A549 (cell line): Measurements from ENCODE around the gene IER2. TPM values are rescaled to one million over a fixed set of nuclear protein-coding genes. Genes with fewer than 3 reads are reported as not detected.
"Not testable (repeated sequence)": the region's sequence is repeated elsewhere in the genome, so short reads cannot be mapped to it uniquely, and the experiment has no call there.

Source experiments
- ATAC-seq, 2 experiments: fragments of 200-7000 bp in 1 of 2; fragments of >200 bp in 1 of 2; cut with Nextera tagmentation in 1 of 2; cut with Tn5 transposase in 1 of 2; 3 replicates each; pipeline versions ENCODE4 v1.8.0 to v1.9.1; 2018 to 2020; ENCODE audit warnings: mild to moderate bottlenecking in 1 of 2, moderate library complexity in 1 of 2
- CTCF ChIA-PET: fragments of 300-600 bp; sonication (Branson Sonifier 250); formaldehyde crosslinking; extraction: SDS; loops from one replicate; lab custom pipeline; 2021; ENCODE audit warnings: antibody characterized with exemption, inconsistent platforms; lab: Yijun Ruan, JAX
- POLR2A ChIA-PET: fragments of 350-600 bp; formaldehyde crosslinking; extraction: SDS; loops from one replicate; lab custom pipeline; 2021; ENCODE audit warnings: antibody characterized with exemption, inconsistent platforms; lab: Yijun Ruan, JAX
- DNase-seq, 2 experiments: peaks; one replicate each; pipeline versions ENCODE4 v3.0.0 to v3.0.0-alpha.2; 2011 to 2016; ENCODE audit warnings: low read depth in 1 of 2, low spot score in 1 of 2
- FAIRE-seq: peaks from 2 replicates; lab custom pipeline; 2011; peaks lifted over from hg19 to GRCh38; lab: Jason Lieb, UNC
- H3K27ac ChIP-seq, 2 experiments: fragments of >200 bp; sonication (Bioruptor Twin); formaldehyde crosslinking; 3 replicates each; pipeline ENCODE4 v1.5.1; 2016 to 2017
- H3K4me1 ChIP-seq: fragments of >200 bp; sonication (Bioruptor Twin); formaldehyde crosslinking; 3 replicates; pipeline ENCODE4 v1.6.1; 2016
- H3K4me2 ChIP-seq: fragments of >200 bp; sonication (Bioruptor Twin); formaldehyde crosslinking; 3 replicates; pipeline ENCODE4 v1.6.1; 2016
- H3K4me3 ChIP-seq: fragments of >200 bp; sonication (Bioruptor Twin); formaldehyde crosslinking; 3 replicates; pipeline ENCODE4 v1.5.1; 2016
- H3K9me3 ChIP-seq: fragments of >200 bp; sonication (Bioruptor Twin); formaldehyde crosslinking; 3 replicates; pipeline ENCODE4 v1.6.1; 2016
- CHD2 ChIP-seq: fragments of 150-350 bp; IDR thresholded peaks from 2 replicates; pipeline ENCODE4 v1.6.1; 2014; ENCODE audit warnings: low read length; ENCODE audit not compliant: partially characterized antibody
- CHD4 ChIP-seq: fragments of 200-600 bp; sonication (generic); IDR thresholded peaks from 2 replicates; pipeline ENCODE4 v1.6.1; 2016; ENCODE audit warnings: antibody characterized with exemption, mild to moderate bottlenecking, borderline replicate concordance
- EHMT2 ChIP-seq: fragments of 200-600 bp; sonication (generic); IDR thresholded peaks from 2 replicates; pipeline ENCODE4 v1.6.1; 2016; ENCODE audit warnings: antibody characterized with exemption, low read depth, mild to moderate bottlenecking, moderate library complexity
- EP300 ChIP-seq, 2 experiments: fragments of >200 bp; sonication (Bioruptor Twin); formaldehyde crosslinking; IDR thresholded peaks; 2 replicates in 1 of 2; 3 replicates in 1 of 2; pipeline ENCODE4 v1.6.1; 2016 to 2017
- ESRRA ChIP-seq: fragments of 150-350 bp; IDR thresholded peaks from 2 replicates; pipeline ENCODE4 v1.6.1; 2014; ENCODE audit warnings: mild to moderate bottlenecking, low read length, borderline replicate concordance
- FOSB ChIP-seq: fragments of 250-450 bp; sonication (Bioruptor Pico); IDR thresholded peaks from 2 replicates; pipeline ENCODE4 v1.5.0; 2020; ENCODE audit warnings: mild to moderate bottlenecking, moderate library complexity
- KDM1A ChIP-seq: fragments of 200-600 bp; sonication (generic); IDR thresholded peaks from 2 replicates; pipeline ENCODE4 v1.6.1; 2016; ENCODE audit warnings: low read depth, mild to moderate bottlenecking
- KDM5A ChIP-seq: fragments of 200-600 bp; sonication (generic); IDR thresholded peaks from 2 replicates; pipeline ENCODE4 v1.6.1; 2016; ENCODE audit warnings: antibody characterized with exemption, mild to moderate bottlenecking
- NFE2L2 ChIP-seq: fragments of 150-350 bp; conservative IDR thresholded peaks from 2 replicates; pipeline ENCODE4 v1.6.1; 2014; ENCODE audit warnings: low read length
- NR3C1 ChIP-seq: fragments of >200 bp; sonication (Bioruptor Twin); formaldehyde crosslinking; IDR thresholded peaks from 3 replicates; pipeline ENCODE4 v1.6.1; 2017
- PHF8 ChIP-seq: fragments of 200-600 bp; sonication (generic); IDR thresholded peaks from 2 replicates; pipeline ENCODE4 v1.6.1; 2016; ENCODE audit warnings: low read depth, mild to moderate bottlenecking, antibody characterized with exemption, moderate library complexity, borderline replicate concordance
- POLR2A ChIP-seq: IDR thresholded peaks from 2 replicates; pipeline ENCODE4 v1.6.1; 2012; ENCODE audit warnings: mild to moderate bottlenecking, low read length
- RNF2 ChIP-seq: fragments of 200-600 bp; sonication (generic); IDR thresholded peaks from 2 replicates; pipeline ENCODE4 v1.6.1; 2016; ENCODE audit warnings: low read depth, mild to moderate bottlenecking, antibody characterized with exemption, moderate library complexity, borderline replicate concordance
- ZC3H11A ChIP-seq: fragments of 450-650 bp; IDR thresholded peaks from 2 replicates; pipeline ENCODE4 v1.6.1; 2014; ENCODE audit warnings: antibody characterized with exemption, mild to moderate bottlenecking
- WGBS: methylation state at CpG from one replicate; pipeline ENCODE4 v1.1.6; 2017; ENCODE audit errors: missing lambda C conversion rate; 5-methylcytosine and 5-hydroxymethylcytosine counted together
- polyA plus RNA-seq, 4 experiments: library from polyadenylated mRNA; depleted of rRNA in 3 of 4; stranded (reverse); fragments of >200 nt; fragmentation: RNase III in 1 of 4; extraction: RNeasy Plus Mini Kit Qiagen cat#74134 plus additional on column Dnase treatment in 1 of 4; gene quantifications; 2 replicates in 3 of 4; 3 replicates in 1 of 4; pipeline ENCODE4 v1.2.3, GENCODE V29; 2011 to 2017
- TF ChIP-seq, protein P1 (sequence below): fragments of 450-650 bp; IDR thresholded peaks from 2 replicates; pipeline ENCODE4 v1.6.1; 2014; ENCODE audit warnings: antibody characterized with exemption
- TF ChIP-seq, protein P2 (sequence below): fragments of >200 bp; sonication (Bioruptor Twin); formaldehyde crosslinking; IDR thresholded peaks from 3 replicates; pipeline ENCODE4 v1.5.1; 2016
- TF ChIP-seq, protein P3 (sequence below): fragments of 250-450 bp; sonication (Bioruptor Pico); IDR thresholded peaks from 2 replicates; pipeline ENCODE4 v1.5.0; 2020; ENCODE audit warnings: low read depth, mild to moderate bottlenecking, moderate library complexity
- TF ChIP-seq, protein P4 (sequence below): IDR thresholded peaks from 2 replicates; pipeline ENCODE4 v1.6.1; 2012; ENCODE audit warnings: low read depth, borderline replicate concordance

IER2 gene
- polyA plus RNA-seq, 2 of the 4 experiments (the other 2 are of a cell fraction) = 39.9 to 75.7 TPM

DNA sequence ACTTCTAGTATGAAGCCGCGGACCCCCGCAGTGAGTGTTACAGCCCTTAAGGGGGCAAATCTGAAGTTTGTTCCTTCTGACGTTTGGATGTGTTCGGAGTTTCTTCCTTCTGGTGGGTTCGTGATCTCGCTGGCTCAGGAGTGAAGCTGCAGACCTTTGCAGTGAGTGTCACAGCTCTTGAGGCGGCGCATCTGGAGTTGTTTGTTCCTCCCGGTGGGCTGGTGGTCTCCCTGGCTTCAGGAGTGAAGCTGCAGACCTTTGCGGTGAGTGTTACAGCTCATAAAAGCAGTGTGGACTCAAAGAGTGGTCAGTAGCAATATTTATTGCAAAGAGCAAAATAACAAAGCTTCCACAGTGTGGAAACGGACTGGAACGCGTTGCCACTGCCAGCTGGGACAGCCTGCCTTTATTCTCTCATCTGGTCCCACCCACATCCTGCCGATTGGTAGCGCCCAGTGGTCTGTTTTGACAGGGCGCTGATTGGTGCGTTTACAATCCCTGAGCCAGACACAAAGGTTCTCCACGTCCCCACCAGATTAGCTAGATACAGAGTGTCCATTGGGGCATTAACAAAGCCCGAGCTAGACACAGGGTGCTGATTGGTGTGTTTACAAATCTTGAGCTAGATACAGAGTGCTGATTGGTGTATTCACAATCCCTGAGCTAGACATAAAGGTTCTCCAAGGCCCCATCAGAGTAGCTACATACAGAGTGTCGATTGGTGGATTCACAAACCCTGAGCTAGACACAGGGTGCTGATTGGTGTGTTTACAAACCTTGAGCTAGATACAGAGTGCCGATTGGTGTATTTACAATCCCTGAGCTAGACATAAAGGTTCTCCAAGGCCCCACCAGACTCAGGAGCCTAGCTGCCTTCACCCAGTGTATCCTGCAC, 35.8 kb downstream of the IER2 start:
- not testable (repeated sequence) for H3K9me3 ChIP-seq, H3K27ac ChIP-seq, FAIRE-seq, H3K4me2 ChIP-seq, ATAC-seq, H3K4me3 ChIP-seq, H3K4me1 ChIP-seq
- WGBS = 90% methylated on average over 22 of the region's 22 CpGs
- peak in 1 of 2 experiments; percentile 46 for DNase-seq
- CTCF ChIA-PET = interaction anchor here (0.8 kb wide), 1 partner anchor 76 kb away, joined by 3 read pairs; no protein-coding TSS in a partner anchor
- POLR2A ChIA-PET = interaction anchor here (0.7 kb wide), 1 partner anchor 30 kb away, joined by 3 read pairs; no protein-coding TSS in a partner anchor

DNA sequence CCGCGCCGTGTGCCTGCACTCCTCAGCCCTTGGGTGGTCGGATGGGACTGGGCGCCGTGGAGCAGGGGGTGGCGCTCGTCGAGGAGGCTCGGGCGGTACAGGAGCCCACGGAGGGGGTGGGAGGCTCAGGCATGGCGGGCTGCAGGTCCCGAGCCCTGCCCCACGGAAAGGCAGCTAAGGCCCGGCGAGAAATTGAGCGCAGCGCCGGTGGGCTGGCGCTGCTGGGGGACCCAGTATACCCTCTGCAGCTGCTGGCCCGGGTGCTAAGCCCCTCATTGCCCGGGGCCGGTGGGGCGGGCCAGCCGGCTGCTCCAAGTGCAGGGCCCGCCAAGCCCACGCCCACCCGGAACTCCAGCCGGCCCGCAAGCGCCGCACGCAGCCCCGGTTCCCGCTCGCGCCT, 36.5 kb downstream of the IER2 start:
- FAIRE-seq, H3K9me3 ChIP-seq, ATAC-seq, H3K4me3 ChIP-seq, DNase-seq, H3K4me2 ChIP-seq, H3K4me1 ChIP-seq: not testable (repeated sequence)
- 100% methylated on average over 1 of the region's 38 CpGs for WGBS
- ChIA-PET POLR2A (interaction anchor here (0.7 kb wide), 1 partner anchor 31 kb away, joined by 3 read pairs; no protein-coding TSS in a partner anchor), CTCF (interaction anchor here (0.8 kb wide), 1 partner anchor 76 kb away, joined by 3 read pairs; no protein-coding TSS in a partner anchor)
- H3K27ac ChIP-seq = peak overlapping the region in 1 of 2 experiments; percentile 18; a peak in 1 of 6 replicates

DNA sequence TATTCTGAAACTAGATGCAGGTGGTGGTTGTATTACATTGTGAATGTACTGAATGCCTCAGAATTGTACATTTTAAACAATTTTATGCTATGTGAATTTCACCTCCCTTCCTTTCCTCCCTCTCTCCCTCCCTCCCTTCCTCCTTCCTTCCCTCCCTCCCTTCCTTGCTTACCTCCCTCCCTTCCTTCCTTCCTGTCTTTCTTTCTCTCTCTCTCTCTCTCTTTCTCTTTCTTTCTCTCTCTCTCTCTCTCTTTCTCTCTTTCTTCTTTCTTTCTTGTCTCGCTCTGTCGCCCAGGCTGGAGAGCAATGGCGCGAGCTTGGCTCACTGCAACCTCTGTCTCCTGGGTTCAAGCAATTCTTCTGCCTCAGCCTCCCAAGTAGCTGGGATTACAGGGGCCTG, 37.2 kb downstream of the IER2 start:
- POLR2A ChIA-PET = no interaction called here
- no peak for FAIRE-seq
- WGBS = 96% methylated on average over 4 of the region's 4 CpGs

DNA sequence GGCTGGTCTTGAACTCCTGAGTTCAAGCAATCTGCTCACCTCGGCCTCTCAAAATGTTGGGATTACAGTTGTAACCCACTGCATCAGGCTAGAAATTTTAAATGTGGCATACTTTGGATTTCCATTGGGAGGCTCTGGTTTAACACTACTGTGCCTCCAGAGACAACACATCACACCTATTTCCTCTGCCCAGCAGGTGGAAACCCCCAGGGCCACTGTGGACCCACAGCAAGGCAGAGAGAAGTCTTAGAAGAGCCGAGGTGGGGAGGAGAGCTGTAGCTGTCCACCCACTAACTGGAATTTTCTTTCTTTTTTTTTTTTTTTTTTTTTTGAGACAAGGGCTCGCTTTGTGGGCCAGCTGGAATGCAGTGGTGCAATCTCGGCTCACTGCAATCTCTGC, 39.4 kb downstream of the IER2 start:
- TF ChIP-seq, protein P1, sequence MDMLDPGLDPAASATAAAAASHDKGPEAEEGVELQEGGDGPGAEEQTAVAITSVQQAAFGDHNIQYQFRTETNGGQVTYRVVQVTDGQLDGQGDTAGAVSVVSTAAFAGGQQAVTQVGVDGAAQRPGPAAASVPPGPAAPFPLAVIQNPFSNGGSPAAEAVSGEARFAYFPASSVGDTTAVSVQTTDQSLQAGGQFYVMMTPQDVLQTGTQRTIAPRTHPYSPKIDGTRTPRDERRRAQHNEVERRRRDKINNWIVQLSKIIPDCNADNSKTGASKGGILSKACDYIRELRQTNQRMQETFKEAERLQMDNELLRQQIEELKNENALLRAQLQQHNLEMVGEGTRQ = no peak
- TF ChIP-seq NR3C1 = no peak
- CTCF ChIA-PET = no interaction called here
- 75% methylated on average over 4 of the region's 4 CpGs for WGBS

More for the DNA sequence above, 37.2 kb downstream of the IER2 start:
- no peak for ATAC-seq
- Histone ChIP-seq H3K4me1 (no peaks in the 10 kb centered on the region), H3K9me3 (no peaks in the 10 kb centered on the region), H3K4me2 (no peak overlapping the region), H3K27ac (0 out of 6 replicates have a peak overlapping the region, but pooled peaks of 1 of the 2 experiments have one; percentile 28), H3K4me3 (no peak overlapping the region)
- no peak for TF ChIP-seq POLR2A
- TF ChIP-seq NFE2L2 = no peak
- TF ChIP-seq EP300 (IDR thresholded peaks at IDR 0.05) = no peak
- TF ChIP-seq, protein P2, sequence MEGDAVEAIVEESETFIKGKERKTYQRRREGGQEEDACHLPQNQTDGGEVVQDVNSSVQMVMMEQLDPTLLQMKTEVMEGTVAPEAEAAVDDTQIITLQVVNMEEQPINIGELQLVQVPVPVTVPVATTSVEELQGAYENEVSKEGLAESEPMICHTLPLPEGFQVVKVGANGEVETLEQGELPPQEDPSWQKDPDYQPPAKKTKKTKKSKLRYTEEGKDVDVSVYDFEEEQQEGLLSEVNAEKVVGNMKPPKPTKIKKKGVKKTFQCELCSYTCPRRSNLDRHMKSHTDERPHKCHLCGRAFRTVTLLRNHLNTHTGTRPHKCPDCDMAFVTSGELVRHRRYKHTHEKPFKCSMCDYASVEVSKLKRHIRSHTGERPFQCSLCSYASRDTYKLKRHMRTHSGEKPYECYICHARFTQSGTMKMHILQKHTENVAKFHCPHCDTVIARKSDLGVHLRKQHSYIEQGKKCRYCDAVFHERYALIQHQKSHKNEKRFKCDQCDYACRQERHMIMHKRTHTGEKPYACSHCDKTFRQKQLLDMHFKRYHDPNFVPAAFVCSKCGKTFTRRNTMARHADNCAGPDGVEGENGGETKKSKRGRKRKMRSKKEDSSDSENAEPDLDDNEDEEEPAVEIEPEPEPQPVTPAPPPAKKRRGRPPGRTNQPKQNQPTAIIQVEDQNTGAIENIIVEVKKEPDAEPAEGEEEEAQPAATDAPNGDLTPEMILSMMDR = no peak
- TF ChIP-seq ZC3H11A = no peak
- no peak for TF ChIP-seq KDM1A
- no peak for TF ChIP-seq ESRRA
- no peak for TF ChIP-seq KDM5A
- TF ChIP-seq FOSB = no peak
- TF ChIP-seq, protein P3, sequence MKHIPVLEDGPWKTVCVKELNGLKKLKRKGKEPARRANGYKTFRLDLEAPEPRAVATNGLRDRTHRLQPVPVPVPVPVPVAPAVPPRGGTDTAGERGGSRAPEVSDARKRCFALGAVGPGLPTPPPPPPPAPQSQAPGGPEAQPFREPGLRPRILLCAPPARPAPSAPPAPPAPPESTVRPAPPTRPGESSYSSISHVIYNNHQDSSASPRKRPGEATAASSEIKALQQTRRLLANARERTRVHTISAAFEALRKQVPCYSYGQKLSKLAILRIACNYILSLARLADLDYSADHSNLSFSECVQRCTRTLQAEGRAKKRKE = no peak
- TF ChIP-seq EHMT2 = no peak
- no peak for TF ChIP-seq RNF2
- TF ChIP-seq PHF8 = no peak
- TF ChIP-seq CHD4 = no peak
- TF ChIP-seq CHD2 = no peak
- TF ChIP-seq, protein P4, sequence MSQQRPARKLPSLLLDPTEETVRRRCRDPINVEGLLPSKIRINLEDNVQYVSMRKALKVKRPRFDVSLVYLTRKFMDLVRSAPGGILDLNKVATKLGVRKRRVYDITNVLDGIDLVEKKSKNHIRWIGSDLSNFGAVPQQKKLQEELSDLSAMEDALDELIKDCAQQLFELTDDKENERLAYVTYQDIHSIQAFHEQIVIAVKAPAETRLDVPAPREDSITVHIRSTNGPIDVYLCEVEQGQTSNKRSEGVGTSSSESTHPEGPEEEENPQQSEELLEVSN = no peak
- CTCF ChIA-PET = no interaction called here
- no peak for DNase-seq

More for the DNA sequence above, 39.4 kb downstream of the IER2 start:
- POLR2A ChIA-PET = interaction anchor here (0.6 kb wide), 1 partner anchor 27 kb away, joined by 3 read pairs; no protein-coding TSS in a partner anchor
- DNase-seq (no peak), FAIRE-seq (no peak), ATAC-seq (no peak)
- H3K4me3 ChIP-seq = no peak overlapping the region
- H3K27ac ChIP-seq = no peak overlapping the region
- no peaks in the 10 kb centered on the region for H3K4me1 ChIP-seq
- no peaks in the 10 kb centered on the region for H3K9me3 ChIP-seq
- no peak overlapping the region for H3K4me2 ChIP-seq
